Muscle layer of colon (tissue), 2 donors: ENCODE results near the gene SLC28A2.

Experiments used
- H3K27ac ChIP-seq: one replicate; pipeline ENCODE4 v1.7.0; 2013; ENCODE audit warnings: low read depth, mild to moderate bottlenecking, low read length, moderate library complexity
- H3K27me3 ChIP-seq, 2 donors: one replicate each; pipeline ENCODE4 v1.7.0; 2013; ENCODE audit warnings: low read length in 2 of 2, mild to moderate bottlenecking in 2 of 2; ENCODE audit not compliant: insufficient read depth in 2 of 2, control insufficient read depth in 1 of 2
- H3K36me3 ChIP-seq: one replicate; pipeline ENCODE4 v1.7.0; 2013; ENCODE audit warnings: mild to moderate bottlenecking, low read length; ENCODE audit not compliant: insufficient read depth
- H3K4me1 ChIP-seq: one replicate; pipeline ENCODE4 v1.7.0; 2013; ENCODE audit warnings: mild to moderate bottlenecking, low read length; ENCODE audit not compliant: insufficient read depth
- H3K4me3 ChIP-seq, 2 donors: one replicate each; pipeline ENCODE4 v1.7.0; 2013; ENCODE audit warnings: low read length in 2 of 2, low read depth in 1 of 2, mild to moderate bottlenecking in 1 of 2, moderate library complexity in 1 of 2
- H3K9ac ChIP-seq: one replicate; pipeline ENCODE4 v1.7.0; 2013; ENCODE audit warnings: low read length
- H3K9me3 ChIP-seq: one replicate; pipeline ENCODE4 v1.7.0; 2013; ENCODE audit warnings: mild to moderate bottlenecking, low read length
- donor health status: abdominal sarcoma.
- donor health status: Adenocarcinoma of cecum.

SLC28A2 gene

GRCh38 chr15:45251888-45252287, at the start of gene SLC28A2:
Gene SLC28A2, plus strand, starts transcription at chr15:45252234. Its CDS starts 982 bp downstream, at chr15:45253216.
- no peaks in the 10 kb centered on the region for H3K36me3 ChIP-seq
- H3K4me3 ChIP-seq: no peak within 1 kb of the TSS
- no peak within 1 kb of the TSS for H3K9ac ChIP-seq
- H3K27me3 ChIP-seq: no peaks in the 10 kb centered on the region
- no peaks in the 10 kb centered on the region for H3K9me3 ChIP-seq
- no peaks in the 10 kb centered on the region for H3K4me1 ChIP-seq
- no peak within 1 kb of the TSS for H3K27ac ChIP-seq

- H3K27me3 ChIP-seq: no peaks in the 10 kb centered on the region
- H3K9me3 ChIP-seq: no peaks in the 10 kb centered on the region
- H3K36me3 ChIP-seq: no peaks in the 10 kb centered on the region
- H3K9ac ChIP-seq: no peak overlapping the region
- no peak overlapping the region for H3K4me3 ChIP-seq
- H3K4me1 ChIP-seq: peaks cover 6% of the 10 kb centered on the region
- H3K27ac ChIP-seq: no peak overlapping the region
Observed at GRCh38 chr15:45203182-45203581, 48.9 kb upstream of the SLC28A2 start.

- no peaks in the 10 kb centered on the region for H3K36me3 ChIP-seq
- H3K27ac ChIP-seq: no peak overlapping the region
- no peaks in the 10 kb centered on the region for H3K9me3 ChIP-seq
- H3K4me1 ChIP-seq: no peaks in the 10 kb centered on the region
- H3K27me3 ChIP-seq: no peaks in the 10 kb centered on the region
- no peak overlapping the region for H3K9ac ChIP-seq
- no peak overlapping the region for H3K4me3 ChIP-seq
Observed at GRCh38 chr15:45205192-45205591, 46.8 kb upstream of the SLC28A2 start.

GRCh38 chr15:45212493-45212892, 39.5 kb upstream of the SLC28A2 start:
- Histone ChIP-seq H3K9ac (no peak overlapping the region), H3K4me3 (no peak overlapping the region), H3K27ac (no peak overlapping the region), H3K27me3 (no peaks in the 10 kb centered on the region), H3K9me3 (no peaks in the 10 kb centered on the region), H3K36me3 (no peaks in the 10 kb centered on the region), H3K4me1 (no peaks in the 10 kb centered on the region)

GRCh38 chr15:45221053-45221599, 30.9 kb upstream of the SLC28A2 start:
- H3K4me3 ChIP-seq: no peak overlapping the region

GRCh38 chr15:45221967-45222366, 30.1 kb upstream of the SLC28A2 start:
- H3K4me1 ChIP-seq: no peaks in the 10 kb centered on the region
- H3K36me3 ChIP-seq: no peaks in the 10 kb centered on the region
- H3K4me3 ChIP-seq: no peak overlapping the region
- H3K27me3 ChIP-seq: peaks cover 0 to 5% of the 10 kb centered on the region in 2 donors
- H3K9me3 ChIP-seq: no peaks in the 10 kb centered on the region
- H3K9ac ChIP-seq: no peak overlapping the region
- no peak overlapping the region for H3K27ac ChIP-seq

More at GRCh38 chr15:45221053-45221599, 30.9 kb upstream of the SLC28A2 start:
- no peaks in the 10 kb centered on the region for H3K4me1 ChIP-seq
- no peaks in the 10 kb centered on the region for H3K36me3 ChIP-seq
- H3K27me3 ChIP-seq: peaks cover 0 to 5% of the 10 kb centered on the region in 2 donors
- no peaks in the 10 kb centered on the region for H3K9me3 ChIP-seq
- H3K9ac ChIP-seq: no peak overlapping the region
- H3K27ac ChIP-seq: no peak overlapping the region

- Histone ChIP-seq H3K9ac (no peak overlapping the region), H3K4me3 (no peak overlapping the region), H3K27ac (no peak overlapping the region)
Observed at GRCh38 chr15:45224621-45225217, 27.3 kb upstream of the SLC28A2 start.

GRCh38 chr15:45225506-45226273, 26.3 kb upstream of the SLC28A2 start:
- H3K9me3 ChIP-seq: no peaks in the 10 kb centered on the region
- H3K4me3 ChIP-seq: no peak overlapping the region
- H3K36me3 ChIP-seq: no peaks in the 10 kb centered on the region
- no peaks in the 10 kb centered on the region for H3K4me1 ChIP-seq
- H3K27me3 ChIP-seq: peaks cover 0 to 5% of the 10 kb centered on the region in 2 donors
- H3K9ac ChIP-seq: no peak overlapping the region
- no peak overlapping the region for H3K27ac ChIP-seq

More at GRCh38 chr15:45224621-45225217, 27.3 kb upstream of the SLC28A2 start:
- Histone ChIP-seq H3K36me3 (no peaks in the 10 kb centered on the region), H3K27me3 (peaks cover 0 to 5% of the 10 kb centered on the region in 2 donors), H3K4me1 (no peaks in the 10 kb centered on the region), H3K9me3 (no peaks in the 10 kb centered on the region)

- H3K27me3 ChIP-seq: no peaks in the 10 kb centered on the region
- H3K27ac ChIP-seq: no peak overlapping the region
- H3K4me3 ChIP-seq: no peak overlapping the region
- H3K4me1 ChIP-seq: no peaks in the 10 kb centered on the region
- H3K9me3 ChIP-seq: no peaks in the 10 kb centered on the region
- no peak overlapping the region for H3K9ac ChIP-seq
- no peaks in the 10 kb centered on the region for H3K36me3 ChIP-seq
Observed at GRCh38 chr15:45228931-45229330, 23.1 kb upstream of the SLC28A2 start.

- no peaks in the 10 kb centered on the region for H3K36me3 ChIP-seq
- no peak overlapping the region for H3K9ac ChIP-seq
- H3K27ac ChIP-seq: no peak overlapping the region
- H3K27me3 ChIP-seq: no peaks in the 10 kb centered on the region
- H3K9me3 ChIP-seq: no peaks in the 10 kb centered on the region
- no peaks in the 10 kb centered on the region for H3K4me1 ChIP-seq
- H3K4me3 ChIP-seq: no peak overlapping the region
Observed at GRCh38 chr15:45230245-45230965, 21.6 kb upstream of the SLC28A2 start.

GRCh38 chr15:45231132-45231531, 20.9 kb upstream of the SLC28A2 start:
- no peaks in the 10 kb centered on the region for H3K4me1 ChIP-seq
- no peak overlapping the region for H3K4me3 ChIP-seq
- H3K9me3 ChIP-seq: no peaks in the 10 kb centered on the region
- H3K36me3 ChIP-seq: no peaks in the 10 kb centered on the region
- no peak overlapping the region for H3K9ac ChIP-seq
- no peak overlapping the region for H3K27ac ChIP-seq
- H3K27me3 ChIP-seq: no peaks in the 10 kb centered on the region
